OCI-LY7 (cell line): ENCODE data around the gene TERB1.

Experiments
- CTCF ChIP-seq: fragments of 200-600 bp; sonication (generic); conservative IDR thresholded peaks from 2 replicates; pipeline ENCODE4 v1.5.1; 2014; ENCODE audit warnings: mild to moderate bottlenecking, antibody characterized with exemption, low read length, moderate library complexity, mixed read lengths
- EZH2phosphoT487 ChIP-seq: fragments of 200-600 bp; sonication (generic); IDR thresholded peaks from 2 replicates; pipeline ENCODE4 v1.6.1; 2018; ENCODE audit warnings: low read depth, borderline replicate concordance, mild to moderate bottlenecking, mixed run types, antibody characterized with exemption, low read length, moderate library complexity, mixed read lengths

GRCh38 chr16:66848172-66848571 lies 46.8 kb upstream of the TERB1 start:
- no peak for TF ChIP-seq CTCF
- TF ChIP-seq EZH2phosphoT487 = no peak
